ENCODE measurements around the gene UBE2Q2.

The UBE2Q2 gene

DNA sequence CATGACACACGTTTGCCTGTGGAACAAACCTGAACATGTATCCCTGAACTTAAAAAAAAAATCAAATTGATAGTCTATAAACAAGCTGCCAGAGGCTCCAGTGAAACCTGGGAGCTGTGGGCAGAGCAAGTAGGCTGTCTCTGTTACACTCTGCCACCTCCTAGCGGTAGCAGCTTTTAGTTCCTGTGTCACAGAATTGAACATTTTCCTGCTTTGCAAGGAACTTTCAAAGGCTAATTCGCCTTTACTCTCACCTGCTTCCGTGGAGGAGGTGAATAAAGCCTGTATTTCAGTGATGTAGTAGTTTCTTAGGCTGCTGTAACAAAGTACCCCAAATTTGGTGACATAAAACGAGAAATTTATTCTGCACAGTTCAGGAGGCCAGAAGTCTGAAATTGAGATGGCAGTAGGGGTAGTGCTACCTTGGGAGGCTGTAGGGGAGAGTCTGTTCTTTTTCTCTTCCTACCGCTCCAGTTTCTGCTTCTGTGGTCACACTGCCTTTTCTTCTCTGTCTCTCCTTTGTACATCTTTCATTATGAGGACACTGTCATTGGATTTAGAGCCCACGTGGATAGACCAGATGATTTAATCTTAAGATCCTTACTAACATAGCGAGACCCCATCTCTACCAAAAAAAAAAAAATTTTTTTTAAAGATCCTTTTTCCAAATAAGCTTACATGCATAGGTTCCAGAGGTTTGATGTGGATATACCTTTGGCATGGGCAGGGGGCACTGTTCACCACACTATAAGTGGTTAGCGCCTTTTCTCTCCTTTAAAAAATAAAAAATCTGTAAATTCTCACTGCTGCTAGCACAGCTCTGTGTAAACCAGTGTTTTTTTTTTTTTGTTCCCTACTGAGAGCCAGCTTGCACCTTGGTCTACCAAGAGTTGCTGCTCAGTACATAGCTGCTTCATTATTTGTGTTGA, 85.7 kb downstream of the UBE2Q2 start:
- DNase-seq: no peak

DNA sequence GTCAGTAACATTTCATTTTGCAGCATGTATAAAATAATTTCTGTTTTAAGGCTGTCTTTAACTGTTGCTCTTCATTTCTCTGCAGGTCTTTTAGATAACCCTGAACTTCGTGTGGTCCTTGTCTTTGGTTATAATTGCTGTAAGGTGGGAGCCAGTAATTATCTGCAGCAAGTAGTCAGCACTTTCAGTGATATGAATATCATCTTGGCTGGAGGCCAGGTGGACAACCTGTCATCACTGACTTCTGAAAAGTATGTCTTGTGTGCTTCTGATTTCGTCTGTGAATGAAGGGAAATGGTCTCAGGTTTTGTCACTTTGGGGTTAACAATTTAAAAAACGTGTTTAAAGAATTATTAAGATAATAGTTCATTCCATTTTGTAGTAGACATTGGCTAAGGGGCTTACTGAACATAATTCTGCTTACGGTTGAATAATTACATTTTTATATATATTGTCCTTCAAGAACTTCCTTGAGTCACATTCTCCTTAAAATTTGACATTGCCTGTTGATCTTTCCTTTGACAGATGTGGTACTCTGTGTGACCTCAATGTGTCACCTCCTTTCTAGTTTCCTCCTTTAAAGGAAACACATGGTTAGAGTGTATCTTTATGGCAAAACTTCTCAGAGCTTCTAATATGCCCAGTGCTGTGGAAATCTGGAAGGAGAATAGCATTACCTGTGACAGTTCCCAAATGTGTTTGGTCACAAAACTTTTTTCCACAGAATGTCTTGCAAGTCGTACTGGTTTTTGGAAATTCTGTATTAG, 86.7 kb downstream of the UBE2Q2 start:
- no peak for DNase-seq

DNA sequence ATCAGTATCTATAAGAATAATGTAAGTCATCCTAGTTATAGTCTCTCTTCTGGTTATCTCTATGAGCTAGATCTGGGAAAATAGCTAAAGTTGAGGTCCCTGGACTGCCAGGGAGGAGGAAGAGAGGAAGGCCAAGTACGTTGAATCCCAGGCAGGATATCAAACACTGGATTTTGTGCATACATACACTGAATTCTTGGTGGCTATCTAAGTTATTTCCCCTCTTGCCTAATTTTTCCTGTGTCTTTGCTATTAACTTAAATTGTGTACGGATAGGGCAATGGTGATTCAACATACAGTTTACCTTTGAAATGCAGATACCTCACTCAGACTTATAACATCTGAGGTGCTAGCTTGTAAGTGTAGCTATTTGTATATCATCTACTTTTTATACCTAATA, 87.6 kb downstream of the UBE2Q2 start:
- DNase-seq: no peak

DNA sequence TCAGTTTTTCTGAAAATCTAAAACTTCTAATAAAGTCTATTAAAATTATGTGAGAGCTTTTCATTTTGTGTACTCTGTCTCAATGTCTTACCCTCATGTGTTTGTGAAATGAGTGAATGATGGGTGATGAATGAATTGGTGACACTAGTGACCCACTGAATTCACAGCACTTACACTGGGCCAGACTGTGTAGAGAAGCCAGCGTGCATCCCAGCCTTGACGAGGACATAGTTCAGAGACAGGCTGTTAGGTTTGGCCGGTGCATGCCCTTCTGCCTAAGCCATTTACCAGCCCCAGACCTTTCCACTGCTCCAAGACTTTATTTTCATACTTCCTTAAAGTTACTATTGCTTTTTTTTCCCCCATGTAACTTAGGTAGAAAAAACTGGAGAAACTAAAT, 99.2 kb downstream of the UBE2Q2 start:
- no peak for DNase-seq

DNA sequence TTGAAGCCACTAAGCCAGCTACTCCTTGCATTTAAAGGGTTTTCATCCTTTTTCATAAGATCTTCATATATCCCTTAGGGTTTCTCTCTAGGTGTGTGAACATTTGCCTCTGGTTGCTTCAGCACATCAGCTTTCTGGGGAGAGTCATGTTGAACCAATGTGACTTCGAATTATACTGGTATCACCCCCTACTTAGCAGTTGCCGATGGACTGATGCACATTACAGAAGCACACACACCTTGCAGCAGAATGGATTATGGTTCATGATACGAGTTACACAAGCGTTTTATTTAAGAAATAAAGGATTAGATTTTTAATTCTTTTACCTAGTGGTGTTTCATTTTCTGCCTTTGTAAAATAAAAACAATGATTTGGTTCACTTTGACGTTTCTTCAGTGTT, 100.0 kb downstream of the UBE2Q2 start:
- no peak for DNase-seq

DNA sequence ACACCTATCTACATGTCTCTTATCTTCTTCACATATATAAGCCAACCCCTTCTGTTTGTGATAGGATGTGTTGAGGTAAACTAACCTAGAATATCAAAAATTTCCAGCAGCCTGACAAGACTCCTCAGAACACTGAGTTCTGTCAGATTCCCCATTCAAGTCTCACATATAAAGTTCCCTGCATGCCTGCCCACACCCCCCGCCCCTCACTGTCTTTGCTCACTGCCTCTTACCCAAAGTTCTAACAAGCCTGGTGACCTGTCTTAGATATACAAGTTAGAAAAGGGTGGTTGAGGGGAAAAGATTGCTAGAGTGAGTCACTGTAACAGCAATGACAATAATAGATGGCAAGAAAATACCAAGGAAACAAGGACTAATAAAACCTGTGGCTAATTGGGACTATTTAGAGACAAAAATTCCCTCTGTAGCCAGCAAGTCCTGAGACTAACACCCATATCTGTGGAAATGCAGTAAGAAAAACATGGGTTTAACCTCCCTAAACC, 100.5 kb downstream of the UBE2Q2 start:
- no peak for DNase-seq

DNA sequence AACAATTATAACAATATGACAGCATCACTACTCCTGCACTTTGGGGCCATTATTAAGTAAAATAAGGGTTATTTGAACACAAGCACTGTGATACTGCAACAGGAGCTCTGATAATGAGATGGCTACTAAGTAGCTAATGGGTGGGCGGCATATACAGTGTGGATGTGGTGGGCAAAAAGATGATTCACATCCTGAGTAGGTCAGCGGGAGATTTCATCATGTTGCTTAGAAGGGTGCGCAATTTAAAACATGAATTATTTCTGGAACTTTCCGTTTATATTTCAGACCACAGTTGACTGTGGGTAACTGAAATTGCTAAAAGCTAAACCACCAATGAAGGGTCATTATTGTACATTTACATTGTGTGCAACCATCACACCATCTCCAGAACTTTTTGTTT, 102.7 kb downstream of the UBE2Q2 start:
- DNase-seq: no peak

DNA sequence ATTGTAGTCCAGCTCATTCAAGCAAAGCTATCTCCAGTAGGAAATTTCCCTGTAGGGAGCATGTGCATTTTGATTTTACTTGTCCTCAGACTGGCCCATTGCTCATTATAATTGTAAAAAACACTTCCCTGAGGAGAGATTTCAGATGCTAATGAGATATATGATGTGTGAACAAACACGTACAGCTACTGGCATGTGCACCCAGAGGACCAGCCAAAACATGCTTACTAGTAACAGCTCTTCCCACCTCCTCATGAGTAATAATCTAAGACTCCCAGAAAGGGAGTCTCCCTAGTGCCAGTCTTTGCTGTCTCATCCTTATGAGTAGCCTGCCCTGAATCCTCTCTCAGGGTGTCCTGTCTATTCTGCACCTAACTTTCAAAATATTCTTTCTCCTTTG, 103.8 kb downstream of the UBE2Q2 start:
- no peak for DNase-seq

DNA sequence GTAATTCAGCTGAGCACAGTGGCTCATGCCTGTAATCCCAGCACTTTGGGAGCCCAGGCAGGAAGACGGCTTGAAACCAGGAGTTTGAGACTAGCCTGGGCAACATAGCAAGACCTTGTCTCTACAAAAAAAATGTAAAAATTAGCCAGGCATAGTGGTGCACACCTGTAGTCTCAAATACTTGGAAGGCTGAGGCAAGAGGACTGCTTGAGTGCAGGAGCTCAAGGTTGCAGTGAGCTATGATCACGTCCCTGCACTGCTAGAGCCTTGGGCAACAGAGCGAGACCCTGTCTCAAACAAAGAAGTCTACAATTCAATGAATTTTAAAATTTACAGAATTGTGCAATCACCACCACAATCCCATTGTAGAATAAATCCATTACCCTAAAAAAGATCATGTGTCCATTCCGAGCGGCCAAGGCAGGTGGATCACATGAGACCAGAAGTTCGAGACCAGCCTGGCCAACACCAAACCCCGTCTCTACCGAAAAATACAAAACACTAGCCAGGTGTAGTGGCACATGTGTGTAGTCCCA, 105.6 kb downstream of the UBE2Q2 start:
- DNase-seq: no peak
